ENCODE results near the gene TWSG1.
"Not testable (repeated sequence)": the region's sequence is repeated elsewhere in the genome, so short reads cannot be mapped to it uniquely, and the experiment has no call there.

TWSG1 gene

DNA sequence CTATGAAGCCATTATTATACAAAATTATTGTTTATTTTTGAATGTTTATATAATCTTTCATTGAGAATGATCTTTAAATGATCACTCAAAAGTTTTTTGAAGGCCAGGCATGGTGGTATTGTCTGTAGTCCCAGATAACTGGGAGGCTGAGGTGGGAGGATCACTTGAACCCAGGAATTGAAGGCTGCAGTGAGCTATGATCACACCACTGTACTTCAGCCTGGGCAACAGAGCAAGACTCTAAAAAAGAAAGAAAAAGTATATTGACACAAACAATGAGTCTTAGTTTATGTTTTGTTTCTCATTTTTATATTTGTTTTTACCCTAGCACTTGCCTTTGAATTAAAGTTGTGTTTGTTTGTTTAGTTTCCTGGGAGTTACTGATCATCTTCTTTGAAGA lies 2.3 kb downstream of the TWSG1 start:
- DNase-seq: no peak

DNA sequence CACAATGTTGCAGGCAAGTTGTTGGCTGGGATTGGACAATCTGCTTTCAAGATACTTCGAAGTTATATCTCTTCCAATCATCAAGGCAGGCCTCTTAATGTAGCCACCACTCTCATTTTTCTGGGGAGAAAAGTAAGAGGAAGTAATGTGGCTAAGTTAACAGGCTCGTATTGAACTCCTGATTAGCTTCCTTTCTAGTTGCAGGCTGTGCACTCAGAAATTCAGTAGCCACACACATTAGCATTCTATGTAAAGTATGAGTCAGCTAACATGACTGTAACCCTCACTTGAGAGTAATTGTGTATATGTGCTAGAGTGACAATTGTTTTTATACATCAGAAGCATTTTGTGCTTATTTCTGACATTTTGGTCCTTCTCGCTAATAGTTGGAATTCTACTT lies 3.3 kb downstream of the TWSG1 start:
- DNase-seq: no peak

DNA sequence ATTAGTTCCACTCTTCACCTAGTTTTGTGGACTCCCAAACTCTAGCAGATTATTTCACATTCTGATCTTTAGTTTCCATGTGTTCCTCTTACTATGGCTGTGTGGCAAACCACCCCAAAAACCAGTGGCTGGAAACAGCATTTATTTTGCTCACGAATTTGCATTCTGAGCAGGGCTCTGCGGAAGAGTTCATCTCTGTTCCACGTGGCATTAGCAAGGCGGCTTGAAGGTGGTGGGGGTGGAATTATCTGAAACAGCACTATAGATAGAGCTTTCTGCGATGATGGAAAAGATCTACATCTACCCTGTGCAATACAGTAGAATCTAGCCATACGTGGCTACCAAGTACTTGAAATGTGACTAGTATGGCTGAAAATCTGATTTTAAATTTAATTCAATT lies 5.9 kb downstream of the TWSG1 start:
- DNase-seq: no peak

DNA sequence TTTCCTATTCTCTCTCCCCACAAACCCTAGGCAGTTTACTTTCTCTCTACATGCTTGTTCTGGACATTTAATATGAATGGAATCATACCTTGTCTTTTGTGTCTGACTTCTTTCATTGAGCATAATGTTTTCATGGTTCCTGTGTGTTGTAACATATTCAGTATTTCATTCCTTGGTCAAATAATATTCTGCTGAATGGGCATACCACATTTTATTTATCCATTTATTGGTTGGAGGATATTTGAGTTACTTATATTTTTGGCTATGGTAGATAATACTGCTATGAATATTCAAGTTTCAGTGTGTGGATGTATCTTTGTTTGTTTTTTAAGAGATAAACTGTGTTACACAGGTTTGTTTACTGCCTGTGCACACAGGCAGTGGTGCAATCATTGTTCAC lies 9.0 kb downstream of the TWSG1 start:
- no peak for DNase-seq

DNA sequence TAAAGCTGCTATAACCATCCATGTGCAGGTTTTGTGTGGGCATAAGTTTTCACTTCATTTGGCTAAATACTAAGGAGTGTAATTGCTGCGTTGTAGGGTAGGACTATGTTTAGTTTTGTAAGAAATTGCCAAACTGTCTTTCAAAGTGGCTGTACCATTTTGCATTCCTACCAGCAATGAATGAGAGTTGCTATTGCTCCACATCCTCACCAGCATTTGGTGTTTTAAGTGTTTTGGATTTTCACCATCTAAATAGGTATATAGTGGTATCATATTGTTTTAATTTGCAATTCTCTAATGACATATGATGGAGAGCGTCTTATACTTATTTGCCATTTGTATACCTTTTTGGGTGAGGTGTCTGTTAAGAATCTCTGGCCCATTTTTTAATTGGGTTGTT lies 12.2 kb downstream of the TWSG1 start:
- no peak for DNase-seq

DNA sequence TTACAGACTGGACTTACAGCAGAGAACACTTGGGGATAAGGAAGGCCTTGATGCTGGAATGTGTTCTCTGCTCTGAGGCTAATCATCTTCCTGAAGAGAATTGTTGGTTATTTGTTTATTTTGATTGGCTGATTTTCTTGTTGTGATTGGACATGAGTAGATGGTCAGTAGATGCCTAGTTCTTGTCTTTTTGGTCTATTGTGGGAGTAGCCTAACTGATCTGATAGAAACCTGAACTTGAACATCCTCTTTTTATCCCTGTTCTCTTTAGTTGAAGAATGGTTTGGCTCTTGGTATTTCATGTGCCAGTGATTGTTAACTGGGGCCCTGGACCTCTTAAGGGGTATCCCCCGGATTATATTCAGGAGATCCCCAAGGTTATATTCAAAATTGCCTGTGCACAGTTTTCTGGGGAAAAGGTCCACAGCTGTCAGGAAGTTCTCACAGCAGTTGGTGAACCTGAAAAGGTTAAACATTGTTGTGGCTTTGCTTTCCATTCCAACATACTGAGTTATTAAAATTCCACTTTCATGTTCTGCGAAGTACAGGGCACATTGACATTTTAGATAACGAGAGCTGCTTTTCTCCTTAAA lies 13.6 kb downstream of the TWSG1 start:
- no peak for DNase-seq

DNA sequence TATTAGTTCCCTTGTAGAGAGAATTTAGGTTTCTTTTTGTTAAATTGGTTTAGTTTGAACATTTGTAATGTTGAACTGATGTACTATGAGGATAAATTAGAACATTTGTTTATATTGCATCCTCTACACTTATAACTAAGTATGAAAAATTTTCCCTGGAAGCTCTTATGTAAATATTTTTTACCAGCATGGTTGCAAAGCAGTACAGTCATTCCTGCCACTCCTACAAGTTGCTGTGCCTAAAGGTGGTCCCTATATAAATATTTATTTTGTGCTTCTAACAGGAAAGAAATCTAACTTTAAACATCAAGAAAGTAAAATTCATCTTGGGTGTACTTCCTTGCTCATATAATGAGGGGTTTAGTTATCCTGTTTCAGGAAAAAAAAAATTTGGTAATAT lies 14.2 kb downstream of the TWSG1 start:
- no peak for DNase-seq

DNA sequence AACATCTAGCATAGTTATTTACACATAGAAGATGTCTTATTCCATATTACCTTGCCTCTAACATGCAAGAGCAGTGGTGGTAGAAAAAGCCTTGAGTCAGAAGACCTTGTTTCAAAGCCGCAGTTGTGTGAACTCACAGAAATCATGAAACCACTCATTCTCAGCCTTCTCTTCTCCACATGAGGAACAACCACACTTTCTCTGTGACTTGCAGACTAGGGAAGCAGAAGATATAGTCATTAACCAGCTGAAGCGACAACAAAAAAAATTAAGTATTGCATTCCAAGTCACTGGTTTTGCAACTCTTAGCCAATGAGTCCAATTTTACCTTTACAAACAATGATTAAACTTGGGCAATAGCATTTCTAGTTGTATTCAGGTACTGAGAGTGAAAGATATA lies 19.0 kb downstream of the TWSG1 start:
- DNase-seq: no peak

DNA sequence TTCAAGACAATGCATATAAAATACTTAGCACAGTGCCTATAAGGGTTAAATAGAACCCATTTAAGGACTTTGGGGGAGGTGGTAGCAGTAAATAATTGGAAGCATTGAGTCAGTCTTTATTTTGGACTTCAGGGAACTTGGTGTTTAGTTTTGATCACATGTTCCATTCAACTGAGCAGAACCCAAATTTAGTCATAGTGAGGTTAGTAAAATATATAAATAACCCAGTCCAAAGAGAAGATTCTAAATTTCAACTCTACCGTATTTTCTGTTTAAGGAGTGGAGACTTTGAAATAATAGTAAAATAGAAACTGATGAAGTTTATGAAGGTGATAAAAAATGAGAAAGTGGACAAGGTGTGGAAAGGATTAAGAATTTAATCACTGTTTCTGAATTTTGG lies 19.7 kb downstream of the TWSG1 start:
- DNase-seq: no peak

DNA sequence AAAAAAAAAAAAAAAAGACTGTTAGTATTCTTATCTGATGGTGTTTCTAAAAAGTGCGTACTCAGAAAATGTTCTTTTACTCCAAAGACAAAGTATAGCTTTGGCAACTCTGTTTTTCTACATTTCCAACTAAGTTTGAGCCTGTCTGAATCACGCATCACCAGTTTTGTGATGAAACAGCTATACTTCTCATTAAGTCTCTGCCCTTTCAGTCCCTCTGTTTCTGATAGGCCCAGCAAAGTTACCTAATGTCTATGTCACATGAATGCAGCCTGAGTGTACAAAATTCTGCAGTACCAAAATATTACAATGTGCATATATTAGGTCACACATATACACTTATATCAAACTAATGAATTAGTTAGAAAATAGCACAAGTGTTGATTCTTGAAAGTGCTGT lies 22.4 kb downstream of the TWSG1 start:
- no peak for DNase-seq

DNA sequence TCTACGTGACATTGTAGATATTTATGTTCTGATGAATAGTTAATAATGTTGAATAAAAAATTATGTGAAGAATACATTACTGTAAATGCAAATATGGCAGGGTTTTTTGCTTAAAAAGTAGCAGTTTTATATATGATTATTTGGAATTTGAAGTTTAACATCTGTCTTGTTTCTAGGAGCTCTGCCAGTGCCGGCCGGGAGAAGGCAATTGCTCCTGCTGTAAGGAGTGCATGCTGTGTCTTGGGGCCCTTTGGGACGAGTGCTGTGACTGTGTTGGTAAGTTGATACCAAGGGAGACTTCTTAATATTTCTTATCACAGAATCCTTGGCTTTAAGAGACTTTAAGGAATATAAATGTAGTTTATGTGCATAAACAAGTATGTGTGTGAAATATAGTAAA lies 25.2 kb downstream of the TWSG1 start:
- no peak for DNase-seq

DNA sequence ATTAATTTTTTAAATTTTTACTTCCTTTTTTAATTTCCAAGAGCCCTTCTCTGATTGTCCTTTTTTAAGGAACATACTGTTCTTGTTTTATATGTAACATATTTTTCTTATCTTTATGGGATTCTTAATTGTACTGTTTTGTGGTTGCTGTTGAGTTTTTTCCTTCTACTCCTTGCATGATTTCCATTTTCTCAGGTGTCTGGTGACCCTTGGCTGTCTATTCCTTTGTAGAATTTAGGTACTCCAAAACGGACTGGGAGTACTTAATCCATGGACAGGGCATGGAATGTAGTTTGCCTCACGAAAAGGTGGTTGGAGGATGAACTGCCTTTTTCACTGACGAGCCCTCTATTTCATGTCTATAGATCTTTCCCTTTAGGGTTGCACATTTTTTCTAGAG lies 26.6 kb downstream of the TWSG1 start:
- DNase-seq: no peak

DNA sequence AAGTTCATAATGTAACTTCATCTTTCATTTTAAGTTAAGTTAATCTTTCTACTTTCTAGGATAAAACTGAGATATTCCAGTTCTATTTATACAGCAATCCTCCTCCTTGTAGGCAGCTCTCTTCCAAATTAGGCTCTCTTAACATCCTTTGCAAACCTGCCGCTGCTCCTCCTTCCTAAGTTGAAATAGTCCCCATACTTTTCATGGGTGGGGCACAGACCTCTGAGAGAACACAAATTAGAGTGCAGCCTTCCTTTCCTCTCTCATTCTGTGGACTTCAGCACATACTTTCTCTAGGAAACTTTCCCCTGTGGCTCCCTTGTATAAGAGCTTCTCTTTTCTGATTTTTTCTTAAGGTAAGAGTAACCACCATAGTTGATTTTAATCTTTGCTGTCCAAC lies 28.3 kb downstream of the TWSG1 start:
- DNase-seq: no peak

DNA sequence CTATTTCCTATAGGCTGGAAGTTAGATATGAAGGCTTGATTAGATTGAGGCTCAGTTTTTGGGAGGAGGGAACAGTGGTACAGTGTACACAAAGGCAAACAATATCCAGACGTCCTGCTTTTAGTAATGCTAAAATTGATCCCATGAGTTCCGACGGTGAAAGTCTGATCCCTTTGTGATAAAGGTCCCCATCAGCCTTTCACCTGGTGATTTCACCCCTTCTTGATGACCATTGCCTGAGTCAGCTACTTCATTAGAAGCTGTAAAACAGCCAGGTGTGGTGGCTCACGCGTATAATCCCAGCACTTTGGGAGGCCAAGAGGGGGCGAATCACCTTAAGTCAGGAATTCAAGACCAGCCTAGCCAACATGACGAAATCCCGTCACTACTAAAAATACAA lies 29.7 kb downstream of the TWSG1 start:
- no peak for DNase-seq

DNA sequence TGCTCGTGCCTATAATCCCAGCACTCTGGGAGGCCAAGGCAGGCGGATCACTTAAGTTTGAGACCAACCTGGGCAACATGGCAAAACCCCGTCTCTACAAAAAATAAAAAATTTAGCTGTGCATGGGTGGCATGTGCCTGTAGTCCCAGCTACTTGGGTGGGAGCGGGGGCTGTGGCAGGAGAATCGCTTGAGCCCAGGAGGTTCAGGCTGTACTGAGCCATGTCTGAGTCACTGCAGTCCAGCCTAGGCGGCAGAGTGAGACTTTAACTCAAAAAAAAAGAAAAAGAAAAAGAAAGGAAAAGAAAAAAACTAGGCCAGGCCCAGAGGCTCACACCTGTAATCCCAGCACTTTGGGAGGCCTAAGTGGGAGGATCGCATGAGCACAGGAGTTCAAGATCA lies 30.8 kb downstream of the TWSG1 start:
- DNase-seq: no peak

DNA sequence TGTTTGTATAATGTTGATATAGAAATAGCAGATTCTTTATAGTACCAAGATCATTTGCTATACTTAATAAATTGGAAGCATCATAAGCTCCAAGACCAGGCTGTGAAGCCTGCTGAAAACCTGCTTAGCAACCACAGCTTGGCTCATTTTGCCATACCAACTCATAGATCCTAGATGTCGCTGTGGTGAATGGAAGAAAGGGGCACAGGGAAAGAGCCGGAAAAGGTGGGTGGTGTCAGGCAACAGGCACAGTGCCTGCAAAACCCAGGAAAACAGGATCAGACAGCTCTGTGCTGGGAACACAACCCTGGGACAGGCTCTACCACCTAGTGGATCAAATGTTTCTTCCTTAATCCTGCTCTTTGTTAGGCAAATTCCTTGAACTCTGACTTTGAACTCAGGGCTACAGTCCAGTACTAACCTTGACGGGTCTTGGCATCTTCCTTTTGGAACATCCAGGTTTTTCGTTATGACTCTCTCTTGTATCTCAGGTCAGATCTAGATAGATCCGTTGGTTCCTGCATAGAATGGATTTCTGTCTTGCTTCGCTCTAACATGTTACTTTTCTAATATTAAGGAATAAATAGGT lies 31.6 kb downstream of the TWSG1 start:
- no peak for DNase-seq

DNA sequence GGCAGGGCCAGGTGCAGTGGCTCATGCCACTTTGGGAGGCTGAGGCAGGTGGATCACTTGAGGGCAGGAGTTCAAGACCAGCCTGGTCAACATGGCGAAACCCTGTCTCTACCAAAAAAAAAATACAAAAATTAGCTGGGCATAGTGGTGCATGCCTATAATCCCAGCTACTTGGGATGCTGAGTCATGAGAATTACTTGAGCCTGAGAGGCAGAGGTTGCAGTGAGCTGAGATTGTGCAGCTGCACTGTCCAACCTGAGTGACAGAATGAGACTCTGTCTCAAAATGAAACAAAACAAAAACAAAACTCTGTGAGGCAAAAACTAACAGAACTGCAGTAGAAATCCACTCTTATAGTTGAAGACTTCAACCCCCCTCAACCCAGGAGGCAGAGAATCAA lies 38.7 kb downstream of the TWSG1 start:
- DNase-seq: not testable (repeated sequence)

DNA sequence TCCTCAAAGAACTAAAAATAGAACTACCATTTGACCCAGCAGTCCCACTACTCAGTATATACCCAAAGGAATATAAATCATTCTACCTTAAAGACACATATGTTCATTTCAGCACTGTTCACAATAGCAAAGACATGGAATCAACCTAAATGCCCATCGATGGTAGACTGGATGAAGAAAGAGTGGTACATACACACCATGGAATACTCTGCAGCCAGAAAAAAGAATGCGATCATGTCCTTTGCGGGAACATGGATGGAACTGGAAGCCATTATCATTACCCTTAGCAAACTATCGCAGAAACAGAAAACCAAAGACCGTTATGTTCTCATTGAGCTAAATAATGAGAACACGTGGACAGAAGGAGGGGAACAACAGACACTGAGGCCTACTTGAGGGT lies 44.5 kb downstream of the TWSG1 start:
- no peak for DNase-seq

DNA sequence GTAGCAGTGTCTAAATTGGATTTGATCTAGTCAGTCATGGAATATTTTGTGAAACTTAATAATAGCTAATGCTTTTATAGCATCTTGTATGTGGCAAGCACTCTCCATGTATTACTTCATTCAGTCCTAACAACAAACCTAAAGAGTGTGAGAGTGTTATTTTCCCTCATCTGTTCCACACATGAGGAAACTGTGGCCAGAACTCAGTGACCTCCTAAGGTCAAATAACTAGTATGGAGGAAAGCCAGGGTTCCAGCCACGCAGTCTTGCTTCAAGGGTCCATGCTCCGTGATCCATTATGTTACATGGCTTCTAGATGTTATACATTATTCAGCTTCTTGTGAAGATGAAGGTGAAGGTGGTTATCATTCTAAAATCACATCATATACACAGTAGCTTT lies 45.5 kb downstream of the TWSG1 start:
- no peak for DNase-seq

DNA sequence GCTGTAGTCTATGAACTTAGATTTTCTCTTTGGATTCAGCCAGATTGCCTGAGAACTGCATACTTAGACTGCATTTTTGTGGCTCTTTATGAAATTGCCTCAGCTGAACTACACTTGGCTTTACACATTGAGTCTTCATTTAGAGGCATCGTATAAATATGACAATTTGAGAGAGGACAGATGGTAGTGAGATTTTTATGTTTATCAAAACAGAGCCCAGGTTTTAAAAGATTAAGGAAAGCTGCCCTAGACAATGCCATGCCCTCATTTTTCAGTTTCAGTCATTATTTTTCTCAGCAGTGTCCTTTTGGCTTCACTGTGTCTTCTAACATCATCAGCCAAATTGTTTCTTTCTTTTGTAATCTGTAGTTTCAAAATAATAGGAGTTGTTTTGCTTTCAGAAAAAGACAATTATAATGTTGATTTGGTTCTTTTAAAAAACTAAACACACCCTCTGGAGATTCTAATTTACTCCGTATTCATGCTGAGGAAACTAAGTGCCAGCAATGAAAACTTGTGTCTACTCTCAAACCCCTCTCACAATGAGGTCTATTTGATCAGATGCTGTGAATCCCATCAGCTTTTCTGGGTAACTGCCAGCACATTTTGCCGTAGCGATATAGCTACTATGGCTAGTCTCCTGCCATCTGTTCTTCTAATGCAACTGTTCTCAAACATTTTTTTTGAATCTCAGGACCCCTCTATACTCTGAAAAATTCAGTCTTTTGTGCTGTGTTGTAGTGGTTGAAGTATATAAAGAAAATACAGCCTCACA lies 46.2 kb downstream of the TWSG1 start:
- no peak for DNase-seq

DNA sequence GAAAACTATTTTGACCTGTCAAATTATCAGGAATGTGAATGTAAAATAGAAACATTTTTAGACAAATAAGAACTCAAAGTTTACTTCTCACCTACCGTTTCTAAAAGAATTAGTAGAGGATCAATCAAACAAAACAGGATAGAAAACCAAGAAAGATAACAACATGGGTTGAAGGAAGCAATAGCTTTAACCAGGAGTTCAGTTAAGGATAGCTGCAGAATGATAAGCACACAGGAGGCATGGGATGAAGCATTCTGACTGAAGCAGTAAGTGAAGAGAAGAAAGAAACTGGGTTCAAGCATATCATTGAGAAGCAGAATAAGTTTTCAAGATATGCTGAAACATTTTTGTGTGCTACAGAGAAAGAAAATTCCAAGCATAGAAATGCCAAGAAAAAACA lies 52.3 kb downstream of the TWSG1 start:
- no peak for DNase-seq

DNA sequence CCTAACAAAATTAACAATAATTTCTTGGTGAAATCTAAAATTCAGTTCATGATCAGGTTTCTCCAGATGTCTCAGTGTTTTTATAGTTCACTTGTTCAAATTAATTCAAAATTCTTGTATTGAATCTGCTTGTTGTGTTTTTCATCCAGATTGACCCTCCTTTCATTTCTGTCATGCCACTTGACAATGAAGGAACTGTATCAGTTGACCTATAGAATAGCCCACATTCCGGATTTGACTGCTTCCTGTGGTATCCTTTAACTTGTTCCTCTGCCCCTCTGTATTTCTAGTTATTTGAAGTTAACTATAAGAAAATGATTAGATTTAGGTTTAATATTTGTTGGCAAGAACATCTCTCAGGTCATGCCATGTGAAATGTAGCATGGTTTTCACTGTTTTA lies 53.3 kb downstream of the TWSG1 start:
- DNase-seq: no peak

DNA sequence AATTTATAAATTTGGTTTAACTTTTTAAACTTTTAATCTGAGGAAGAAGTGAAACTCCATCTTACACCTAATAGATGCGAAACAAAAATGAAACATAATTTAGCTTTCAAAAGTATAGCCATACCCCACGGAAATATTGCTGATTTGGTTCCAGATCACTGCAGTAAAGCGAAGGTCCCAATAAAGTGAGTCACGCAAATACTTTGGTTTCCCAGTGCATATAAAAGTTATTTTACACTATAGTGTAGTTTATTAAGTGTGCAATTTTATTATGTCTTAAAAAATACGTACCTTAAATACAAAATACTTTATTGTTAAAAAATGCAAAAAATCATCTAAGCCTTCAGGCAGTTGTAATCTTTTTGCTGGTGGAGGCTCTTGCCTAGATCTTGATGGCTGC lies 55.1 kb downstream of the TWSG1 start:
- no peak for DNase-seq

DNA sequence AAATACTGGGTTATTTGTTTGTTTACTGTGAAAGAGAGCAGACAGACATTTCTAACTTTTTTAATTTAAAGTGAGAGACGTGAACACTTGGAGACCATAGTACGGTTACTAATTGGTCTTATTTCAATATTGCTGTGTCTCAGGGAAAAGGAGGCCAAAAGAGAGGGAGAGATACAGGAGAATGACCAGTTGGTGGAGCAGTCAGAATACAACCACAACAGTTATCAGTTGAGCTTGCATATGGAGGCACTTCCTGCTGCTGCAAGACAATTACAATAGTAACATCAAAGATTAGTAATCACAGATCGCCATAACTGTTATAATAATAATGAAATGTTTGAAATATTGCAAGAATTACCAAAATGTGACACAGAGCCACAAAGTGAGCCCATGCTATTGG lies 58.2 kb downstream of the TWSG1 start:
- no peak for DNase-seq

DNA sequence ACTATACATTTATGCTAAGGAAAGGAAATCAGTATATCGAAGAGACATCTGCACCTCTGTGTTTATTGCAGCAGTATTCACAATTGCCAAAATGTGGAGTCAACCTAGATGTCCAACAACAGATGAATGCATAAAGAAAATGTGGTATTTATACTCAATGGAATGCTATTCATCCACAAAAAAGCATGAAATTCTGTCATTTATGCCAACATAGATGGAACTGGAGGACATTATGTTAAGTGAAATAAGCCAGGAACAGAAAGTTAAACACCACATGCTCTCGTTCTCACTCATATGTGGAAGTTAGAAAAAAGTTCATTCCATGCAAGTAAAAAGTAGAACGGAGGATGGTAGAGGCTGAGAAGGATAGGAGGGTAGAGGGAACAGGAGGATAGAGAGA lies 59.5 kb downstream of the TWSG1 start:
- DNase-seq: no peak
